NCI-H2081 (cell line): ENCODE measurements around the gene CLIC6.

ENCODE experiments used
- DNase-seq, 2 experiments: peaks; one replicate each; lab custom pipeline; 2025; lab: John Stamatoyannopoulos, UW

Gene CLIC6

GRCh38 chr21:34726627-34727337 is 58.0 kb downstream of the CLIC6 start:
- no peak for DNase-seq

GRCh38 chr21:34728479-34728878 is 59.7 kb downstream of the CLIC6 start:
- DNase-seq: peak; percentile 6 to 12

- DNase-seq: no peak
Observed at GRCh38 chr21:34730194-34730593, 61.4 kb downstream of the CLIC6 start.

- no peak for DNase-seq
Observed at GRCh38 chr21:34730756-34731445, 62.1 kb downstream of the CLIC6 start.

- DNase-seq: no peak
Observed at GRCh38 chr21:34732388-34732821, 63.6 kb downstream of the CLIC6 start.

- DNase-seq: no peak
Observed at GRCh38 chr21:34733852-34734251, 65.1 kb downstream of the CLIC6 start.

- DNase-seq: no peak
Observed at GRCh38 chr21:34734696-34735095, 65.9 kb downstream of the CLIC6 start.

GRCh38 chr21:34736116-34736874 is 67.5 kb downstream of the CLIC6 start:
- no peak for DNase-seq

- no peak for DNase-seq
Observed at GRCh38 chr21:34737115-34737514, 68.3 kb downstream of the CLIC6 start.

GRCh38 chr21:34740198-34740597 is 71.4 kb downstream of the CLIC6 start:
- DNase-seq: no peak

GRCh38 chr21:34743285-34743684 is 74.5 kb downstream of the CLIC6 start:
- no peak for DNase-seq

GRCh38 chr21:34743831-34744230 is 75.0 kb downstream of the CLIC6 start:
- DNase-seq: no peak

GRCh38 chr21:34744801-34745200 is 76.0 kb downstream of the CLIC6 start:
- DNase-seq: no peak

- DNase-seq: peak; percentile 64 to 69
Observed at GRCh38 chr21:34745557-34746255, 76.9 kb downstream of the CLIC6 start.

GRCh38 chr21:34748862-34749261 is 80.1 kb downstream of the CLIC6 start:
- DNase-seq: no peak

- DNase-seq: no peak
Observed at GRCh38 chr21:34754690-34755647, 86.2 kb downstream of the CLIC6 start.

GRCh38 chr21:34761758-34762330 is 93.0 kb downstream of the CLIC6 start:
- no peak for DNase-seq

GRCh38 chr21:34762786-34763185 is 94.0 kb downstream of the CLIC6 start:
- no peak for DNase-seq

GRCh38 chr21:34764715-34765284 is 96.0 kb downstream of the CLIC6 start:
- no peak for DNase-seq

GRCh38 chr21:34765619-34766018 is 96.8 kb downstream of the CLIC6 start:
- no peak for DNase-seq
